Activated T-helper 2 cell treated with anti-CD3 and anti-CD28 coated beads, Interferon-gamma antibody, Interleukin-2, Interleukin-4, amounts not matched to agents 10 μg/mL and 5 μg/mL and 100 μg/mL, durations not matched to agents 14 hours and 24 hours and 36 hours (primary cell): Measurements from ENCODE around the gene AMN1. TPM values are rescaled to one million over a fixed set of nuclear protein-coding genes. Genes with fewer than 3 reads are reported as not detected.

ENCODE experiments used
- DNase-seq: peaks from one replicate; pipeline ENCODE4 v3.0.0; 2021; ENCODE audit warnings: low spot score
- H3K27ac Mint-ChIP-seq: one replicate; pipeline ENCODE4 v1.8.0; 2021; ENCODE audit warnings: mixed read lengths
- H3K27me3 Mint-ChIP-seq: one replicate; pipeline ENCODE4 v1.8.0; 2021; ENCODE audit warnings: low read depth, mixed read lengths
- H3K36me3 Mint-ChIP-seq: one replicate; pipeline ENCODE4 v1.8.0; 2021; ENCODE audit warnings: low read depth, mixed read lengths
- H3K4me1 Mint-ChIP-seq: one replicate; pipeline ENCODE4 v1.8.0; 2021; ENCODE audit warnings: low read depth, mixed read lengths
- H3K4me3 Mint-ChIP-seq: one replicate; pipeline ENCODE4 v1.8.0; 2021; ENCODE audit warnings: low read depth, mild to moderate bottlenecking, moderate library complexity, mixed read lengths
- H3K9me3 Mint-ChIP-seq: one replicate; pipeline ENCODE4 v1.8.0; 2021; ENCODE audit warnings: mixed read lengths
- intact Hi-C: fragments of 100-400 bp; cut with micrococcal nuclease; formaldehyde crosslinking; loops from one replicate; pipeline ENCODE4 v1.15.1; 2023
- total RNA-seq: library from RNA; stranded (reverse); gene quantifications from 2 replicates; pipeline ENCODE4 v1.2.3, GENCODE V29; 2022

Gene AMN1
- total RNA-seq, 1 donor from 2014 or later: 2.8 TPM

- DNase-seq: no peak
- Mint-ChIP-seq H3K36me3 (no peaks in the 10 kb centered on the region), H3K27ac (no peak overlapping the region), H3K9me3 (no peaks in the 10 kb centered on the region), H3K4me1 (no peaks in the 10 kb centered on the region), H3K27me3 (no peaks in the 10 kb centered on the region), H3K4me3 (no peak overlapping the region)
- intact Hi-C loops: no loop called here
Measured at GRCh38 chr12:31631809-31632208, 97.0 kb downstream of the AMN1 start.

DNA sequence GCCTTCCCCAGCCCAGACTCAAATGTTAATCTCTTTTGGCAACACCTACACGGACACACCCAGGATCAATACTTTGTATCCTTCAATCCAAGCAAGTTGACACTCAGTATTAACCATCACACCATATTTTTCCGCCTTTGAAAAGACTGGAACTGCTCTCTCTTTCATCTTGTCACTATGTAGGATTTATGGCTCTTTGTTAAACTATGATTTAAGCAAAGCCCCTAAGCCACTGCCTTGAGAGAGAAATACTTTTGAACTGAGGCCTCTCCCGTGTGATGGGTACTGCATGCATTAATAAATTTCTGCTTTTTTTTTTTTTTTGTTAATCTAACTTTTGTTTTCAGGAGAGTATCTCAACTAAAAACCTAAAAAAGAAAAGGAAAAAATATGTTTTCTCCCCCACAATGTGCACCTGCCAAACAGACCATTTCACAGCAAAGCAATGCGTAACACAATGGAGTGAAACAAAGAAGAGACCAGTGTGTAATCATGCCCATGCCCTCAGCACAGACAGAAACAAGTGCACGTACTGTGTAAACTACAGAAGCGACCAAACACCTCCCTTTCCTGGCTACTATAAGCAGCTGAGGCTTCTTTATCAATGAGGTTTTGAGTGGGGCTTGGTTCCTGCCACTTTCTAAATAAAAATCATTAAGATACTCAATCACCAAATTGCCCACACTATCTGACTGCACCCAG is 97.6 kb downstream of the AMN1 start:
- intact Hi-C loops: no loop called here

GRCh38 chr12:31629756-31630732 is 98.8 kb downstream of the AMN1 start:
- Mint-ChIP-seq H3K36me3 (no peaks in the 10 kb centered on the region), H3K4me3 (no peak overlapping the region), H3K9me3 (no peaks in the 10 kb centered on the region), H3K27ac (no peak overlapping the region), H3K27me3 (no peaks in the 10 kb centered on the region), H3K4me1 (no peaks in the 10 kb centered on the region)
- DNase-seq: no peak
- intact Hi-C loops: no loop called here

More for the DNA sequence above, 97.6 kb downstream of the AMN1 start:
- Mint-ChIP-seq H3K27me3 (no peaks in the 10 kb centered on the region), H3K36me3 (no peaks in the 10 kb centered on the region), H3K27ac (no peak overlapping the region), H3K9me3 (no peaks in the 10 kb centered on the region), H3K4me1 (no peaks in the 10 kb centered on the region), H3K4me3 (no peak overlapping the region)
- DNase-seq: no peak

- no peaks in the 10 kb centered on the region for H3K9me3 Mint-ChIP-seq
- H3K4me3 Mint-ChIP-seq: no peak overlapping the region
- no peaks in the 10 kb centered on the region for H3K4me1 Mint-ChIP-seq
- no peak overlapping the region for H3K27ac Mint-ChIP-seq
- intact Hi-C loops: no loop called here
- H3K27me3 Mint-ChIP-seq: no peaks in the 10 kb centered on the region
- H3K36me3 Mint-ChIP-seq: no peaks in the 10 kb centered on the region
- DNase-seq: no peak
Measured at GRCh38 chr12:31627456-31628054, 101.3 kb downstream of the AMN1 start.

DNA sequence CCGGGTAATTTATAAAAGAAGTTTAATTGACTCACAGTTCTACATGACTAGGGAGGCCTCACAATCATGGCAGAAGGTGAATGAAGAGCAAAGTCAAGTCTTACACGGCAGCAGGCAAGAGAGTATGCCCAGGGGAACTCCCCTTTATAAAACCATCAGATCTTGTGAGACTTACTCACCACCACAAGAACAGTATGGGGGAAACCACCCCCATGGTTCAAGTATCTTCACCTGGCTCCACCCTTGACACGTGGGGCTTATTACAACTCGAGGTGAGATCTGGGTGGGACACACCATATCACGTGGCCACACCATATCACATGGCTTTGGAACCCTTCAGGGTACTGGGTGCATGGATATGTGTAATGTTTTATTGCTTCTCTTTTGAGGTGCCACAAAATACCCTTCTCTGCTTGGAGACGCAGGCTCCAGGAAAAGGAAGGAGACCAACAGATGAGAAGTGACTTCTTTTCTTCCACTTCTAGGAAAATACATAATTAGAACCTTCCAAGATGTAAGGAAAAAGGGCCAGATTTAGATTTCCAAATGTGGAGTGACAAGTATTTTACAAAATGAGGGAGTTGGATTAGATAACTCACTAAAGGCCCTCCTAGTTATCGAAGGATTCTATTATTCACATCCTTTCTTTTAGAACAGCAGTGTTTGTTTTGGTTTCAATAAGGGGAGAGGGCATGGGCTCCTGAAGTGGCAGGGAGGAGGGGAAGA is 102.4 kb downstream of the AMN1 start:
- no peak overlapping the region for H3K27ac Mint-ChIP-seq
- no peaks in the 10 kb centered on the region for H3K9me3 Mint-ChIP-seq
- no peak overlapping the region for H3K4me3 Mint-ChIP-seq
- no peak for DNase-seq
- intact Hi-C loops: no loop called here
- H3K4me1 Mint-ChIP-seq: no peaks in the 10 kb centered on the region
- no peaks in the 10 kb centered on the region for H3K36me3 Mint-ChIP-seq
- H3K27me3 Mint-ChIP-seq: no peaks in the 10 kb centered on the region

DNA sequence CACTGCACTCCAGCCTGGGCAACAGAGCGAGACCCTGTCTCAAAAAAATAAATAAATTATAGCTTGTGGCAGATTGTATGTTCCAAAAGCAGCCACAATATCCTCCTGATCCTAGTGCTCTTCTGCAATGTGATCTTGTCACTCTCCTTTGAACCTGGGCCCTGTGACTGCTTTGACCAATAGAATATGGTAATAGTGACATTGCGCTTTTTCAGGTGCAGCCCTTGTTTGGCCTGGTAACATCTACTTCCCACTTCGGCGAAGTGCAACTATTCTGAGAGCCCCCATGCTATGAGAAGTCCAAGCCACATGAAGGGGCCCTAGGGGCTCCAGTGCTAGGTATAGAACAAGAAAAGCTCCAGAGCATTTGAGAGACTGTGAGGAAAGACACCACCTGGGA is 106.8 kb downstream of the AMN1 start:
- H3K36me3 Mint-ChIP-seq: no peaks in the 10 kb centered on the region

More for the DNA sequence above, 106.8 kb downstream of the AMN1 start:
- Mint-ChIP-seq H3K4me1 (peaks cover 3% of the 10 kb centered on the region), H3K9me3 (no peaks in the 10 kb centered on the region), H3K4me3 (no peak overlapping the region), H3K27ac (no peak overlapping the region), H3K27me3 (peaks cover 1% of the 10 kb centered on the region)
- no peak for DNase-seq
- intact Hi-C loops: no loop called here

Other genes with a start within 250 kb of the AMN1 start
- 0.51 and 1.2 TPM in 2 replicates for gene DENND5B, start 137.9 kb downstream of the AMN1 start, total RNA-seq
- gene ETFBKMT, start 69.3 kb downstream of the AMN1 start, total RNA-seq: 0.37 and 0.39 TPM in 2 replicates
- 41.9 and 43.2 TPM in 2 replicates for gene RESF1, start 230.4 kb upstream of the AMN1 start, total RNA-seq